Glutamatergic neuron (in vitro differentiated cells): ENCODE measurements around the gene TDO2. TPM values are rescaled to one million over a fixed set of nuclear protein-coding genes. Genes with fewer than 3 reads are reported as not detected.

Experiments used
- DNase-seq: peaks from one replicate; pipeline ENCODE4 v3.0.0; 2022
- H3K27ac Mint-ChIP-seq: one replicate; pipeline ENCODE4 v1.8.0; 2020; ENCODE audit warnings: mild to moderate bottlenecking, mixed read lengths, inconsistent platforms; ENCODE audit not compliant: unreplicated experiment
- H3K27me3 Mint-ChIP-seq: one replicate; pipeline ENCODE4 v1.8.0; 2020; ENCODE audit warnings: mild to moderate bottlenecking, moderate library complexity, mixed read lengths, inconsistent platforms; ENCODE audit not compliant: unreplicated experiment
- H3K36me3 Mint-ChIP-seq: one replicate; pipeline ENCODE4 v1.8.0; 2020; ENCODE audit warnings: mild to moderate bottlenecking, mixed read lengths, inconsistent platforms; ENCODE audit not compliant: unreplicated experiment
- H3K4me1 Mint-ChIP-seq: one replicate; pipeline ENCODE4 v1.8.0; 2020; ENCODE audit warnings: mild to moderate bottlenecking, low read depth, mixed read lengths, inconsistent platforms; ENCODE audit not compliant: unreplicated experiment
- H3K4me3 Mint-ChIP-seq: one replicate; pipeline ENCODE4 v1.8.0; 2020; ENCODE audit warnings: mild to moderate bottlenecking, mixed read lengths, inconsistent platforms; ENCODE audit not compliant: unreplicated experiment
- H3K9me3 Mint-ChIP-seq: one replicate; pipeline ENCODE4 v1.8.0; 2020; ENCODE audit warnings: mild to moderate bottlenecking, moderate library complexity, mixed read lengths, inconsistent platforms; ENCODE audit not compliant: unreplicated experiment
- CTCF ChIP-seq: fragments of 200-600 bp; sonication (generic); IDR thresholded peaks from one replicate; pipeline ENCODE4 v1.5.0; 2021; ENCODE audit not compliant: partially characterized antibody, unreplicated experiment
- total RNA-seq: library from RNA; stranded (reverse); fragmentation: NEBNext Ultra II Directional; extraction: Animal tissue kit (Norgen Biotek cat#: 25700); gene quantifications from one replicate; pipeline ENCODE4 v1.2.1, GENCODE V29; 2021; ENCODE audit not compliant: unreplicated experiment

TDO2 gene
- total RNA-seq, 1 donor from 2014 or later = 0.32 TPM

- TF ChIP-seq CTCF = no peak
- no peaks in the 10 kb centered on the region for H3K9me3 Mint-ChIP-seq
- H3K36me3 Mint-ChIP-seq = no peaks in the 10 kb centered on the region
Observed at GRCh38 chr4:155909615-155910226, 6.2 kb downstream of the TDO2 start.

GRCh38 chr4:155911905-155912304 is 8.4 kb downstream of the TDO2 start:
- Mint-ChIP-seq H3K4me3 (no peak overlapping the region), H3K36me3 (no peaks in the 10 kb centered on the region), H3K27me3 (no peaks in the 10 kb centered on the region), H3K4me1 (peaks cover 7% of the 10 kb centered on the region), H3K9me3 (no peaks in the 10 kb centered on the region), H3K27ac (no peak overlapping the region)
- no peak for TF ChIP-seq CTCF
- DNase-seq = no peak

More at GRCh38 chr4:155909615-155910226, 6.2 kb downstream of the TDO2 start:
- H3K4me3 Mint-ChIP-seq = no peak overlapping the region
- no peak for DNase-seq
- H3K27me3 Mint-ChIP-seq = no peaks in the 10 kb centered on the region
- no peak overlapping the region for H3K27ac Mint-ChIP-seq
- H3K4me1 Mint-ChIP-seq = peaks cover 14% of the 10 kb centered on the region

- Mint-ChIP-seq H3K9me3 (no peaks in the 10 kb centered on the region), H3K4me3 (no peak overlapping the region), H3K27ac (no peak overlapping the region), H3K4me1 (peaks cover 3% of the 10 kb centered on the region), H3K27me3 (no peaks in the 10 kb centered on the region), H3K36me3 (no peaks in the 10 kb centered on the region)
- TF ChIP-seq CTCF = no peak
- DNase-seq = no peak
Observed at GRCh38 chr4:155914782-155915181, 11.3 kb downstream of the TDO2 start.

GRCh38 chr4:155921597-155921996 is 18.1 kb downstream of the TDO2 start:
- no peak for TF ChIP-seq CTCF
- Mint-ChIP-seq H3K4me3 (no peak overlapping the region), H3K27me3 (no peaks in the 10 kb centered on the region), H3K4me1 (peaks cover 7% of the 10 kb centered on the region), H3K36me3 (no peaks in the 10 kb centered on the region), H3K9me3 (no peaks in the 10 kb centered on the region), H3K27ac (no peak overlapping the region)
- no peak for DNase-seq

- no peaks in the 10 kb centered on the region for H3K36me3 Mint-ChIP-seq
- TF ChIP-seq CTCF = no peak
- no peaks in the 10 kb centered on the region for H3K27me3 Mint-ChIP-seq
- no peak overlapping the region for H3K27ac Mint-ChIP-seq
- no peak for DNase-seq
- H3K4me3 Mint-ChIP-seq = no peak overlapping the region
- H3K9me3 Mint-ChIP-seq = no peaks in the 10 kb centered on the region
- H3K4me1 Mint-ChIP-seq = peaks cover 3% of the 10 kb centered on the region
Observed at GRCh38 chr4:155924637-155925036, 21.1 kb downstream of the TDO2 start.
